ENCODE results near the gene FBN2.

- TF ChIP-seq CTCF (IDR thresholded peaks at IDR 0.05) = no peak
- TF ChIP-seq POLR2A (IDR thresholded peaks at IDR 0.05) = no peak
Observed at GRCh38 chr5:128539038-128539429, 989 bp upstream of the FBN2 start.

Data from Peyer's patch (tissue), 4 donors.